HTERT RPE-1 (cell line): ENCODE measurements around the gene CMTM2.
"Not testable (repeated sequence)": the region's sequence is repeated elsewhere in the genome, so short reads cannot be mapped to it uniquely, and the experiment has no call there.

Source experiments
- in situ Hi-C: fragments of 300-500 bp; cut with MboI; formaldehyde crosslinking; loops from 4 replicates; pipeline ENCODE4 v1.14.3; 2020; ENCODE audit warnings: low sequenced_read_pairs

Gene CMTM2

DNA sequence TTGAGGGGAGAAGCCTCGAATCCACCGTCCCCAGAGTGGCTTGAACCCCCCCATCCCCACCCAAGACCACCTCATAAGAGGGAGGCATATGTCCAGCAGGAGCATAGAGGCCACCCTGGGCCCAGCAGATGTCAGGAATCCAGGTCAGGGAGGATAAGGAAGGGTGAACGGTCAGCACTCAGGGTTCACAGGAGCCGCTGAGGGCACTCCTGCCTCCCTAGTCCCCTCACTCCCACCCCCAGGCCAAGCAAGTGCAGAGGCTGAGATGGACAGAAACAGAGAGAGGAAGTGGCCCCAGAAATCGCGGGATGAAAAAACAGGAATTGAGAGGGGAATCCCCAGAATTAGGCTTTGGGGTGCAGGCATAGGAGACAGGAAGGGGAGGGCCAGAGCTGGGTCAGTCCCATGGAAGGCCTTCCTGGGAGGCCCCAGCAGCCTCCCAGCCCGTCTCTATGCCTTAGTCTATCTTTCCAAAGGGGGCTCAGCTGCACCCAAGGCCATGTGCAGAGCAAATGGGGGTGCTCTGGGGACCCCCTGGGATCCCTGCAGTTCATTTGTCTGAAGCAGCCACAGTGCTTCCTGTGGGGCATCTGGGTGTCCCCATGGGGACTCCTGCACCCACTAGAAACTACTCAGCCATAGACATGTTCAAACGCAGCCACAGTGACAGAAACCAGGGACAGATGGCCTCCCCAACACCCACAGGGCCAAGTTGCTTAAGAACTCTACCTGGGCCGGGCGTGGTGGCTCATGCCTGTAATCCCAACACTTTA is 26.9 kb downstream of the CMTM2 start:
- in situ Hi-C loops = no loop called here

DNA sequence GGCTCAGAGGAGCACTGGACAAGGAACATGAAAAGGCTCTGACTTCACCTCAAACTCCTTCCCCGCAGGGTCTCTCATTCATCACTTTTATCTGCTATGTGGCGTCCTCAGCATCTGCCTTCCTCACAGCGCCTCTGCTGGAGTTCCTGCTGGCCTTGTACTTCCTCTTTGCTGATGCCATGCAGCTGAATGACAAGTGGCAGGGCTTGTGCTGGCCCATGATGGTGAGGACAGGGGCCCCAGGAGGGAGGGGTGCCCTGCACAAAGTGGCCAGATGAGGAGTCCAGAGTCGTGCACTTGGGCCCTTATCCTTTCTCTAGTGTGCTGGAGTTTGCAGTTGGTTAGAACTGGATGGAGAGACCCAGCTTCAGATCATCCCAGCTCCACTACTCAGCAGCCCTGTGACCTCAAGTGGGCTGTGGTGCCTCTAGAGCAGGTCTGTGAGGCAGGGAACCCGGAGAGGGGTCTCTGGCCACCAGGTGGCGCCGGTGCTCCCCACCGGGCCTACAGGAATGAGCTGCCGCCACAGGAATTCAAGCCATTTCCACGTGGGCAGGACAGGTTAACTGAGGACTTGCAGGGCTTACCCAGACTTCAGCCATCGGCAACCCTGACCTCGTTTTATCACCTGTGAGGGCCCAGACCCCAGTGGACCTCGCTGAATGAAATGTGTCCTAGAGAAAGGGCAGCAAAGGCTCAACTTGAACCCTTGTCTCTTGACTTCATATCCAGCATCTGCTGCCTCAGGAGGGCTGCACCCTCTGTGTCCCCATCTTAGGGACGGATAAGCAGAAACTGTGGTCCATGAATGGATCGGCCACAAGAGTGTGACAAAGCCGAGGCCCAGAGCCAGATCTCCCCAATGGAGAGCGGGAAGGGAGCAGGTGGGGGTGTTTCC is 29.2 kb downstream of the CMTM2 start:
- in situ Hi-C loops = no loop called here

DNA sequence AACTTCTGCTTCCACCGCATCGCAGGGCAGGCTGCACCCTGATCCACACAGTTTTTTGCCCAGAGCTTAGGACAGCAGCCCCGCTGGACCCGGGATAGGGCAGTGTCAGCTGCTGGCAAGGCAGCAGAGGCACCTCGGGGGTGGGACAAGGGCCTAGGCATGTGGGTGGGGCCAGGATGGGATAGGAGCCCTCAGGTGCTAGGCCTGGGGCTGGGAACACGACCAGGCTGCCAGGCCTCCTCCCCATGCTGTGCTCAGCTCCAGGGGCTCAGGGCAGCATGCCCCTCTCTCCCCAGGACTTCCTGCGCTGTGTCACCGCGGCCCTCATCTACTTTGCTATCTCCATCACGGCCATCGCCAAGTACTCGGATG is 29.9 kb downstream of the CMTM2 start:
- in situ Hi-C loops = no loop called here

DNA sequence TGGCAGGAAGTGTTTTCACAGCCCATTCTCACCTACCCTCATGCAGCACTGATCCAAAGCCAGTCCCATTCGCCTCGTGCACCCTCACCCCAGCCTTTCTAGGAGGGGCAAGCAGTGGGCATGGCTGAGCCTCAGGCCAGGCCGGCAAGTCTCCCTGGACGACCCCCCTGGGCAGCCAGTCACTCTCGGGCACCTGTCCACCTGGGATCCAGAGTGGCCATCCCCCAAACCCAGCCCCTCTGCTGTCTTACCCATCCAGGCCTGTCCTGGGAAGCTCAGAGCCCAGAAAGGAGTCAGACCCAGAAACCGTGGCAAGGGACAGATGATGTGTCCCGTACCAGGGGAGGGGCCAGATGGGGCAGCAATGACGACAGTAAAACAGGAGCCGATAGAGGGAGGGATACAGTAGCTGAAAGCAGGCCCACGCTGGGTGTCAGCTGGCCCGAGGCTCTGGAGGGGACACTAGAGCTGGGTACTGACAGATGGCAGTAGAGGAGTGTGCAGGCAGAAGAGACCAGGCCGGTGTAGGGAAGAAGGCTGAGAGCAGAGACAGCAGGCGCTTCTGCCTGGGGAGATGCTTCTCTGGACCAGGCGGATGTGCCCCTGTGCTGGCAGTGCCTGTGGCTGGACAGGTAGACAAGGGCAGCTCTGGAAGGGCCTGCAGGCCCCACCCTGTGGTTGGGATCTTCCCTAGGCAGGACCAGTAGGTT is 31.0 kb downstream of the CMTM2 start:
- in situ Hi-C loops = no loop called here

DNA sequence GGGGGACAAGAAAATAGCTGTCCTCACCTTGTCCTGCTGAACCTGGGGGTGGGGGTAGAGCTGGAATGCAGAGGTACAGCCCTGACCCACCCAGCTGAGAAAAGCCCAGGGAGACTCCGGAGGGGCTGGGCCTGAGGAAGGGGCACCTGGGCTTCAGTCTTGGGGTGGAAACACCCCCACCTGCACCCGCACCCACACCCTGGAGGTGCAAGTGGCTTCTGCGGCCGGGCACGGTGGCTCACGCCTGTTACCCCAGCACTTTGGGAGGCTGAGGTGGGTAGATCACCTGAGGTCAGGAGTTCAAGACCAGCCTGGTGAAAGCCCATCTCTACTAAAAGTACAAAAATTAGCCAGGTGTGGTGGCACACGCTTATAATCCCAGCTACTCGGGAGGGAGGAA is 32.6 kb downstream of the CMTM2 start:
- in situ Hi-C loops = not testable (repeated sequence)

DNA sequence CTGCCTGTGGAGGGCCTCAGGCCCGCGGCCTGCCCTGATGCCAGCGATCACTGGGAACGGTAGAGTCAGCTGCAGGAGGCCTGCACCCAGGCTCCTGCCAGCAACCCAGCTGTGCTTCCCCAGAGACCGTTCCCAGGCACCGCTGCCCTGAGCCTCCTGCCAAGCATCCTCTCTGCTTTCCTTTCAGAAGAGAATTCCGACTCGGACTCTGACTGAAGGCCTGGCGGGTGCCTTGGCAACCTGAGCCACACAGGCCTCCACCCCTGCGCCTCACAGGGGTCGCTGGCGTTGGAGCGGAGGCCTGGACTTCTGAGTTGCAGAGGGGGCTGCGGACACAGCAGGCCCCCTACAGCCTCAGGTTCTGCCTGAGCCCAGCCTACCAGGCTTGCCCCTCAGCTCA is 33.2 kb downstream of the CMTM2 start:
- in situ Hi-C loops = no loop called here

DNA sequence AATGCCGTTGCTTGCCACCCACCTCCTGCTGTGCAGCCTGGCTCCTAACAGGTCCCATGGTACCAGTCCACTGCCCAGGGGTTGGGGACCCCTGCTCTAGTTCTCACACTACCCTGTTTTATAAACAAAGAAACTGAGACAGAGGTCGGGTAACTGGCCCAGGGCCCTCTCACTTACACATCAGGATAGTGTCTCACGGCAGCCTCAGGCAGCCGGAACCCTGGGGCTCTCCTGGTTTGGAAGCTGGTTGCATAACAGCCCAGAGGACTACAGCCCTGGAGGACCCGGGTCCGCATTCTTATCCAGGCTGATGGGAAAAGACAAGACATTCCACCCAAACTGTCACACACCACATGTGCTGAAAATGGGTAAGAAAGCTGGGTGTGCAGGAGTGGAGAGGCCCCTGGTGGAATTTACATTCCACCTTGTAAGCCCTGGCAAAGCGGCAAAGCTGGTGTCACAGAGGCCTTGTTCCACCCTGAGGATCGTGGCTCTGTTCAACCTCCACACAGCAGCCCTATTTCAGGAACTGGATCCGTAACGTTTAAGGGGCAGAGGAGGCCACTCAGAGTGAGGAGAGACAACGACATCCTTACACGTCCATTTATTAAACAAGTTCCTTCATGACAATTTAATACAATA is 35.0 kb downstream of the CMTM2 start:
- in situ Hi-C loops = no loop called here

DNA sequence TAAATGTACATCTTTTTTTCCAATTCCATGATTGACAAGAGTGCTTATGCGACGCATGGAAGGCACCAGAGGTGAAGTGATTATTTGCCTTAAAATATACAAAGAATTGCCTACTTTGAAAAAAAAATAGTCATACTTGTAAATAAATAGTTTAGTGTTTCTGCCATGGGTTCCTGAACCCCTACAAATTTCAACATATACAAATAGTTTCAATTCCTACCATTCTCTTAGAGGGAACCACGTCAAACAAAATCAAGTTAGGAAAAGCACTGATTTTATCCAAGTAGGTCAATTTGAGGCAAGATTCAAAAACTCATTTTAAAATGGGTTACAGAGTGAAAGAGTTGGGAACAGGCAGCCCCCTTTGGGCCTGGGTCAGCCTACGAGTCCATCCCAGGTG is 36.9 kb downstream of the CMTM2 start:
- in situ Hi-C loops = no loop called here

DNA sequence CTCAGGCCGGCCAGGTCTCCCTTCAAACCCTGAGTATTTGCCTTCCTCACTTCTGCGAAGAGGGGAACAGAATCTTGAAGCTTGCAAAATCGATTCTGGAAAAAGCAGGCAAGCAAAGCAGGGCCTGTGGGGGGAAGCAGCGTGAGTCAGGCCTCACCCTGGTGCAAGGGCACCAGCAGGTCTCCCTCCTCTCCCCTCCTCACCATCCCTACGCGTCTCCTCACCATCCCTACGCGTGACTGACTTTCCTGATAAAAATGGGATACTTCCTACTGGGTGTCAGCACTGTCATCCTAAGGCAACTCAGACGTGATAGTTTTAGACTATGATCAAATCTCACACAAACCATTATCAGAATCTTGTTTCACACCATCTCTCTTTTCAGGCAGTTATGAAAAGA is 37.3 kb downstream of the CMTM2 start:
- in situ Hi-C loops = no loop called here

DNA sequence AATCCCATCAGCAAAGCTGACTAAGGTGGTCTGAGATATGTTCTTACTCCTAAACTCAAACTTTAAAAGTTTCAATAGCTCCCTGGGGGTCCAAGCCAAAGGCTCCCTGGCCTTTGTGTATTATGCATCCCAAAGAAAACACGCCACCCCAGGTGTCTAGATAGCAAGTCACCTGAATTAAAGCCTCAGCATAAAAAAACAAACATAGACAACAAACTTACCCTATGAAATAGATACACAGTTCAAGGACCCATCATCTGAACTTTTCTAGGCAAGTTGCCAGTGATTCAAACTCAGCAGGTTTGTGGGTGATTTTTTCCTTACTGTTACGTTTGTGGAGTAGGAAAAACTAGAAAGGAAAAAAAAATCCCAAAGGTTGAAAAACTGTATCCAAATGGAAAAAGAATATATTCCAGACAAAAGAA is 37.8 kb downstream of the CMTM2 start:
- in situ Hi-C loops = no loop called here

DNA sequence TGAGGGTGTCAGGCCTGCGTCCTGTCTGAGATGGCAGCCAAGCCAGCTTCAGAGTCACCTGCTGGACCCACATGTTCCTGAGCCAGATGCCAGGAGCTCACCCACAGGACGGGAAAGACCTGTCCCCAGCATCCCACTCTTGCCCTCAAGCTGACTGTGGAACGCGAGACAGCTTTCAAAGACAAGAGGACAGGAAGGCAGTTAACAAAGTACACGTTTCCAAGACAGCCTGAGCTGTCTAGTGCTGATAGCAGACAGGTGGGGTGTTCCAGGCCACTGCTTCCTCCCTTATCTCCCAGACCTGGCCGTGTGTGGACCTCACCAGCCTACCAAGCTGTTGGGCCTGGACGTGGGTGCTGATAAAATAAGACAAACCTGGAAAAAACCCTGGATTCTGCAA is 38.5 kb downstream of the CMTM2 start:
- in situ Hi-C loops = no loop called here

DNA sequence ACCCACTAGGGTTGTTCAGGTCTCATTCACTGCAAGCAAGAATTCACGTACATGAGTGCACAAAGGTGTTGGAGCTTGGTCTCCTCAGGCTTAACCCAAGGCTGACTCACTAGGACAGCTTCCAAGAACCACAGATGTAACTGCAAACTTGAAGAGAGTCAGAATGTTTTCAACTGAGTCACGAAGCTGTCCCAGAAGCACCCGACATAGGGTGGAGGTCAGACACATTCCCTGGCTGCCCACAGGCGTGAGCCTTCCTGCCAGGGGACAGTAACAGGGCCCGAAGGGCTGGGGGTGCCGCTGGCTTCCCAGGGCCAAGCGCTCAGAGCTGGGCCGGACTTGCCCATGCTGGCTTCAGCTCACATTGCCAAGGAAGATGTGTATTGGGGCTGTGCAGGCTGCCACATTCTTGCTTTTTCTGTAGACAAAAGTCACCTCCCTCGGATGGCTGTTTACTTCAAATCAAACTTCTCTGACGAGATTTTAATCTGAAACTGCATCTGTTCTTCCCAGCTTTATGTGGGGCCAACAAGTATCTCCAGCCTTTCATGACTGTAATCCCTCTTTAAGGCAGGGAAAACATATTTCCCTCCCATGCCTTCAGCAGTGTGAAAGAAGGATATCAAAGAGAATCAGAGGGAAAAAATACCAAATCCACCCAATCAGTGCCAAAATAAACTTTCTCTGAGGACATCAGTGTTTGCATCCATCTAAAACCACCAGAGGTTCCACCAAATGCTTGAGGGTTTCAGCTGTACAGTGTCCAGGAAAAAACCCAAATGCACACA is 39.5 kb downstream of the CMTM2 start:
- in situ Hi-C loops = no loop called here

DNA sequence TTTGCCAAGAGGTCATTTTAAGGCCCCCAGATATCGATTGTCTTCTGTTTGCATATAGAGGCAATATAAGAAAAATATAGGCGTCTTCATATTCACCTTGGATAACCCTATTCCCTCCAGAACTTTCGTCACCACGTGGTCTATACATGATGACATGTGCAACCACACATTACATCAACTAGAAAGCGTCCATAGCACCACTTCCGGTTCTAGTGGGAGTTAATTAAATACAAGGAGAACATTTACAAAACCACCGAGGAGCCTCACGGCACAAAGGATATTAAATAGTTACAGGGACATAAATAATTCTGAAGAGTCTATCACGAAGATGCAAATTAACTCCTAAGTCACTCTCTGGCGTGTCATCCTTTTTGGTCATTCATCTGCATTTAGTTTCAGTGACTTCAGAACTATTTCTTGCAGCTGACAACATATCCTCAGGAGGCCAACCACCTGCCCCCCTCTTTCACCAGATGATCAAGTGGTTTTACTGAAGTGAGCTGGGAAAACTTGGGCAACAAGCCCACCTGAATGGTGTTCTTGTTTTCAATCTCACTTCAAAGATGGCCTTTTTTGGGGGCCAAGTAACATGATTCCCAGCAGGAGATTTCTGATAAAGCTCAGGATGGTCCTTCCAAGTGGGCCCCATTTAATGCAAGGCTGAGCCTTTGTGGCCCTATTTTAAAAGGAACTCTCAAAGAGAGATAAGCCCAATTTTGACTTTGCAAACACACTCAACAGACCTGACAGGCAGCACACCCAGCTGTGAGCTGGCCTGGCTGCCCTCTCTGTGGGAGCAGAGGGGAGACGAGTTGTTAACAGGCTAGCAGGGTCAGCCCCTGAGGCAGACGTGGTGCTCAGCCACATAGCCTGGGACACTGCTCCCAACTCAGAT is 40.5 kb downstream of the CMTM2 start:
- in situ Hi-C loops = no loop called here

DNA sequence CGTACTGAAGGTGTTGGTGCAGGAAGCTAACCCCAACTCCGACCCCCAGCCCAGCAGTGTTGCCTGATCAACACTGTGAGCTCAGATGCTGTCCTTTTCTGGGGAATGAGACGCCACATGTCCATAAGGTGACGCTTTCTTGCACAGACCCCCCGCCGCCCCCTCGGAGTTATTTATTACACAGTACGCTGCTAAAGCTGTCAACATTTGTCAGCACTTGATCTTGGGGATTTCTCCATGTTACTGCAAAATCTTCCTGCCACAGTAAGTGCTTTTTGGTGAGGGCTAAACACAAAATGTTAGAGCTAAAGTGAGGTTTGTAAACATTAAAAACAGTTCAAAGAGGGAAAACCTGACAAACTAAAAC is 41.1 kb downstream of the CMTM2 start:
- in situ Hi-C loops = no loop called here

DNA sequence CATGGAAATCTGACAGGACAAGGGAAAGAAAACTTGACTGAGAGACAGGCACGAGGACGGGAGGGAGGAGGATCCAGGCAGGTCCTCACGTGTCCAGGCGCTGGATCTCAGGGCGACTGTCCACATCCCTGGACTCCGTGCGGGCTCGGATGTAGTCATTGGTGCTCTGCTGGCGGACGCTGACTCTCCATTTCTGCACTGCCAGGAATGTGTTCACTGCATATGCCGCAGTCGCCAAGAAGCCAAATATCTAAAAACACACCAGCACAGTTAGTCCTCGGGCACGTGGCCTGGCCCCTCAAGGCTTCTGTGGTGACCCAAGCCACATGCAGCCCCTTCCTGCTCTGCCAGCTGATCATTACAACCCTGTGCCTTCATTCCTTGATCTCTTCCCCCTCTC is 42.7 kb downstream of the CMTM2 start:
- in situ Hi-C loops = no loop called here

DNA sequence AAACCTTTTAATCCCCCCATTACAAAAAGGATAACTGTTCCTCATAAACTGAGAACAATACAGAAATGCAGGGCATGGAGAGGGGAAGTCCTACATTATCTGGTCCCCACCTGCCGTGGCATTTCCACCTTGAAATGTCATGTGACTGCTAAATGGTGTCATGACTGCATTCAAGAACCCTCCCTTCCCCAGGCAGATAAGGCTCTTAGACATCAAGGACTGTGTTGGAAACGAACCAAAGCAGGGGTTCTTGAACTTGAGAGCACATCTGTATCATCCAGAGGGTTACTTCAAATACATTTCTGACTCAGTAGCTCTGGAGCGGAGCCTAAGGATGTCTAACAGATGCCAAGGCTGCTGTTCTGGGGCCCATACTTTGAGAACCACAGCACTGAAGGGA is 43.6 kb downstream of the CMTM2 start:
- in situ Hi-C loops = no loop called here

DNA sequence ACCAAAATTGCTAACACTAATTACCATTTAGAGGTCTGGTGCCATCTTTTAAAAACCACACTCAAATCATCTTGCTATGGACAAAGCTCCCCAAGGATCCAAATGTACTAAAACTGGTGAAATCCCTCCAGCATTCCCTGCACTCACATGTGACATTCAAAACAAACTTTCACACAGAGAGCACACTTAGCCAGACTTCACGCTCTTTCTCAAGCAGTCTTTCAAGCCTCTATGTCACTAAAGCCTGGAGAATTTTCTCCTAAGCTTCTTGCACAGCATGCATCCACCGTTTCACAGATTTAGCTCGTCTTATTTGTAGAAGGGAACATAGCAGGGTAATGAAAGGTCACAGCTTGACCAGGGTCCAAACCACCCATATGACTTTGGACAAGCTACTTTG is 44.5 kb downstream of the CMTM2 start:
- in situ Hi-C loops = no loop called here

DNA sequence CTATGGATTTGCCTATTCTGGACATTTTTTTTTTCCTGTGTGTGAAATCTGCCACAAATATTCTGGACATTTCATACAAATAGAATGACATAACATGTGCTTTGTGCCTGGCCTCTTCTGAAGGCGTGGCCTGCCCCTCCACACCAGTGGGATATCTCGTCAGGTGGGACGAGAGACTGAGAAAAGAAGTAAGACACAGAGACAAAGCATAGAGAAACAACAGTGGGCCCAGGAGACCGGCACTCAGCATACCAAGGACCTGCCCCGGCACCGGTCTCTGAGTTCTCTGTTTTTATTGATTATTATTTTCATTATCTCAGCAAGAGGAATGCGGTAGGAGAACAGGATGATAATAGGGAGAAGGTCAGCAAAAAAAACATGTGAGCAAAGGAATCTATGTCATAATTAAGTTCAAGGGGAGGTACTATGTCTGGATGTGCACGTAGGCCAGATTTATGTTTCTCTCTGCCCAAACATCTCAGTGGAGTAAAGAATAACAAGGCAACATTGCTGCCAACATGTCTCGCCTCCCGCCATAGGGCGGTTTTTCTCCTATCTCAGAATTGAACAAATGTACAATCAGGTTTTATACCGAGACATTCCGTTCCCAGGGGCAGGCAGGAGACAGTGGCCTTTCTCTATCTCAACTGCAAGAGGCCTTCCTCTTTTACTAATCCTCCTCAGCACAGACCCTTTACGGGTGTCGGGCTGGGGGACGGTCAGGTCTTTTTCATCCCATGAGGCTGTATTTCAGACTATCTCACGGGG is 48.5 kb downstream of the CMTM2 start:
- in situ Hi-C loops = not testable (repeated sequence)

DNA sequence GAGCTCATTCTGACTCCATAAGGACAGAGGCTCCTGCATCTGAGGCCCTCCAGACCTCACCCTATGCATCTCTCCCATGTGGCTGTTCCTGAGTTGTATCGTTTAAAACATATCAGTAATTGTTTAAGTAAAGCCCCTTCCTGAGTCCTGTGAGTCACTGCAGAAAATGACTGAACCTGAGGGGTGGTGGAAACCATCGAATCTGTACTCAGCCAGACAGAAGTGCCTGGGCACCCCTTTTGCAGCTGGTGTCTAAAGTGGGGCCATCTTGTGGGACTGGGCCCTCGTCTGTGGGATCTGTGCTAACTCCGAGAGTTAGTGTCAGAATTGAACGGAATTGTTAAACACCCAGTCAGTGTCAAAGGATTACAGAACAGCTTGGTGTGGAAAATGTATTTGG is 50.6 kb downstream of the CMTM2 start:
- in situ Hi-C loops = no loop called here
